Fibroblast of mammary gland (primary cell): ENCODE results near the gene MDFIC2.
"Not testable (repeated sequence)": the region's sequence is repeated elsewhere in the genome, so short reads cannot be mapped to it uniquely, and the experiment has no call there.

ENCODE experiments used
- DNase-seq: peaks from one replicate; pipeline ENCODE4 v3.0.0-alpha.2; 2010; ENCODE audit warnings: low read depth
- H3K4me3 ChIP-seq: 2 replicates; pipeline ENCODE4 v1.5.1; 2011; ENCODE audit warnings: low read depth, mild to moderate bottlenecking, low read length, moderate library complexity; ENCODE audit not compliant: control insufficient read depth
- TF ChIP-seq, protein P1 (sequence below): conservative IDR thresholded peaks from 2 replicates; pipeline ENCODE4 v1.5.1; 2011; ENCODE audit warnings: low read depth, low read length, inconsistent platforms; ENCODE audit not compliant: control insufficient read depth, insufficient read depth

MDFIC2 gene

DNA sequence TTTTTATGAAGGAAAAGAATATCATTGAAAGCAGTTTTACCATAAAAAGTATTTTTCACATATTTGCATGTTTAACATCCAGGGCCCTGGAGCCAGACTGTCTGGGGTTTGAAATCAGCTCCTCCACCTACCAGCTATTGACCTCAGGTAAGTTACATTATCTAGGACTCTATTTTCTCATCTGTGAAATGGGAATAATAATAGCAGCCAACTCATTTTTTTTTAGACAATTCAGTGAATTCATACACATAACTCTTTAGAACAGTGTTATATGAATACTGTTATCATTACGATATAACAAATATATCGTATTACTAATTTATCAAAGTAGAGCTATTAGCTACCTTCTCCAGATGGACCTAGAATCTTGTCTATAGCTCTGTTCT is 21.3 kb downstream of the MDFIC2 start:
- no peak for DNase-seq
- no peak overlapping the region for H3K4me3 ChIP-seq
- TF ChIP-seq, protein P1, sequence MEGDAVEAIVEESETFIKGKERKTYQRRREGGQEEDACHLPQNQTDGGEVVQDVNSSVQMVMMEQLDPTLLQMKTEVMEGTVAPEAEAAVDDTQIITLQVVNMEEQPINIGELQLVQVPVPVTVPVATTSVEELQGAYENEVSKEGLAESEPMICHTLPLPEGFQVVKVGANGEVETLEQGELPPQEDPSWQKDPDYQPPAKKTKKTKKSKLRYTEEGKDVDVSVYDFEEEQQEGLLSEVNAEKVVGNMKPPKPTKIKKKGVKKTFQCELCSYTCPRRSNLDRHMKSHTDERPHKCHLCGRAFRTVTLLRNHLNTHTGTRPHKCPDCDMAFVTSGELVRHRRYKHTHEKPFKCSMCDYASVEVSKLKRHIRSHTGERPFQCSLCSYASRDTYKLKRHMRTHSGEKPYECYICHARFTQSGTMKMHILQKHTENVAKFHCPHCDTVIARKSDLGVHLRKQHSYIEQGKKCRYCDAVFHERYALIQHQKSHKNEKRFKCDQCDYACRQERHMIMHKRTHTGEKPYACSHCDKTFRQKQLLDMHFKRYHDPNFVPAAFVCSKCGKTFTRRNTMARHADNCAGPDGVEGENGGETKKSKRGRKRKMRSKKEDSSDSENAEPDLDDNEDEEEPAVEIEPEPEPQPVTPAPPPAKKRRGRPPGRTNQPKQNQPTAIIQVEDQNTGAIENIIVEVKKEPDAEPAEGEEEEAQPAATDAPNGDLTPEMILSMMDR: no peak

- not testable (repeated sequence) for DNase-seq, H3K4me3 ChIP-seq
Observed at GRCh38 chr3:70290431-70291096, 21.9 kb downstream of the MDFIC2 start.

DNA sequence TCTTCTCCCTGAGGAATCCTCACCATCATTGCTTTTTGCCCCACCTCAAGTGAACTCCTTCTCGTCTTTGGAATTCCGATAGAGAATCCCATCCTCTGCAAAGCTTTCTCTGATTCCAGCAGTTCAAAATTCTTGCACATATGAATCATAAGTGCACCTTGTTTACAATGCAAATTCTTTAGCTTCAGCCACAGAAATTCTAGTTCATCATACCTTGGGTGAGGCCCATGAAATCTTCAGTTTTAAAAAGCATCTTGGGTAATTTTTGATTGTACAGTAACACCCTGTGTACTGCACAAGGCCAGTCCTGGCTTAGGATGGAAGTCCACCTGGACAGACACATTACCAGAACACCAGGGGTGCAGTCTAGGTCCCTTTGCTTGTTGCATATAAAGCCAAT is 30.8 kb downstream of the MDFIC2 start:
- DNase-seq: no peak

DNA sequence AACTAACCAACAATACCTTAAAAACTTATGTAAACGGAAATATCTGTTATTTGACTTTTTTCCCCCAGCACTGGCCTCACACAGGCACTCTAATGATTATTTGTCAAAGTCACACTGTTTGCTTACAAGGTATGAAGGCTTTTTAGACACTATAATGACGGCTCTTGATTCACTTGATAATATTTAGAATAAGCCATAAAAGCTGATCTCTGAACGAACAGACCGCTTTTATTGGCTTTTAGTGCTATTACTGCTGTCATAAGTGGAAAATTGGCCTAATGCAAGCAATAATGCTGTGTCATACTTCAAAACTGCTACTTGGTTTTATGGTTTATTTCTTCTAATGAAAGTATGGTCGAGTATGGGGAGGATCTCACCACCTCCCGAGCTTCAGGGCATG is 35.1 kb downstream of the MDFIC2 start:
- TF ChIP-seq, protein P1: no peak
- H3K4me3 ChIP-seq: no peak overlapping the region
- DNase-seq: no peak

More for the DNA sequence above, 30.8 kb downstream of the MDFIC2 start:
- H3K4me3 ChIP-seq: no peak overlapping the region
- TF ChIP-seq, protein P1: no peak

GRCh38 chr3:70276901-70277300 is 35.5 kb downstream of the MDFIC2 start:
- DNase-seq: no peak
- H3K4me3 ChIP-seq: no peak overlapping the region
- TF ChIP-seq, protein P1: no peak

GRCh38 chr3:70273492-70273891 is 38.9 kb downstream of the MDFIC2 start:
- TF ChIP-seq, protein P1: no peak
- H3K4me3 ChIP-seq: no peak overlapping the region
- peak; percentile 30 for DNase-seq

DNA sequence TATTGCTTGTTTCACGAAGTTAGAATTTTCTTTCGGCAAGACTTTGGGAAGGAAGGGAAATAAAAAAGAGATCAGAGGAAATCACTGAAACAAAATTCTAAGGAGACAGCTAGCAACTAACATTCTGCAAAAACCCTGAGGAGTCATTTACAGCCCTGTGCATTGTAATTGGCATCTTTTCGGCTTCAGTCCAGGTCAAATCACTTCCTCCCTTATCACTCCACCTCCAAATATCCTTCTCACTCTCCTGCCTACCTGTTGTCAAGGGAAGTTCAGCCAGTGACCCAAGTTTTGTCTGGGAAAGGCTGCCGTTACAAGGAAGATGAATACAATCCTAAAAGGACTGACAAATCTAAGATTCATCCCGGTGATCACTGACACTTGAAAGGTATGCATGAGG is 39.6 kb downstream of the MDFIC2 start:
- H3K4me3 ChIP-seq: no peak overlapping the region
- no peak for DNase-seq

More for the DNA sequence above, 39.6 kb downstream of the MDFIC2 start:
- TF ChIP-seq, protein P1: no peak
